Ovary (tissue), 9 donors: ENCODE data around the gene C1QL4. TPM values are rescaled to one million over a fixed set of nuclear protein-coding genes. Genes with fewer than 3 reads are reported as not detected.

Source experiments
- DNase-seq, 5 donors: peaks; one replicate each; pipeline ENCODE4 v3.0.0-alpha.2; 2019 to 2020
- H3K27ac ChIP-seq, 2 donors: fragments of 200-600 bp; one replicate each; pipeline versions ENCODE4 v1.5.1 to v1.8.0; 2019 to 2022
- H3K27me3 ChIP-seq: fragments of 200-600 bp; one replicate; pipeline ENCODE4 v1.8.0; 2022
- H3K36me3 ChIP-seq: fragments of 200-600 bp; sonication (generic); one replicate; pipeline ENCODE4 v1.5.1; 2019
- H3K4me1 ChIP-seq: one replicate; pipeline ENCODE4 v1.8.1; 2013; ENCODE audit warnings: mild to moderate bottlenecking, moderate library complexity; ENCODE audit not compliant: insufficient read depth
- H3K4me3 ChIP-seq: fragments of 200-600 bp; sonication (generic); one replicate; pipeline ENCODE4 v1.5.1; 2017
- H3K9me3 ChIP-seq, 2 donors: fragments of 200-600 bp in 1 of 2; sonication (generic) in 1 of 2; one replicate each; pipeline versions ENCODE4 v1.5.1 to v1.8.1; 2013 to 2019; ENCODE audit warnings: mild to moderate bottlenecking in 1 of 2, moderate library complexity in 1 of 2
- CTCF ChIP-seq, 3 donors: fragments of 450-650 bp in 2 of 3; fragments of 200-600 bp in 1 of 3; IDR thresholded peaks; one replicate each; pipeline versions ENCODE4 v1.5.1 to v1.8.0; 2016 to 2022; ENCODE audit warnings: antibody characterized with exemption in 3 of 3, mild to moderate bottlenecking in 1 of 3
- EP300 ChIP-seq: sonication (generic); formaldehyde crosslinking; IDR thresholded peaks from one replicate; pipeline ENCODE4 v1.6.1; 2017; ENCODE audit warnings: antibody characterized with exemption
- POLR2A ChIP-seq: fragments of 450-650 bp; IDR thresholded peaks from one replicate; pipeline ENCODE4 v1.6.1; 2017; ENCODE audit warnings: antibody characterized with exemption, mild to moderate bottlenecking, moderate library complexity
- WGBS, 3 donors: extraction: QIAGEN DNeasy Blood & Tissue Kit in 1 of 3; methylation state at CpG; one replicate each; pipeline versions ENCODE4 v1.1.5 to v1.1.7; 2013 to 2017; 5-methylcytosine and 5-hydroxymethylcytosine counted together
- intact Hi-C, 4 donors: fragments of 100-400 bp; cut with DNase I; formaldehyde crosslinking; loops; one replicate each; pipeline versions ENCODE4 v1.11.0 to v1.15.1; 2022 to 2023
- polyA plus RNA-seq, 2 donors: library from polyadenylated mRNA; stranded (reverse); fragments of 200-250 nt in 1 of 2; fragments of 350-450 nt in 1 of 2; fragmentation: Illumina TruSeq in 1 of 2; extraction: RNeasy Lipid Tissue Mini Kit (QIAGEN cat#74804) in 1 of 2; gene quantifications; one replicate each; pipeline ENCODE4 v1.2.3, GENCODE V29; 2013 to 2014
- total RNA-seq, 7 donors: library from RNA; depleted of rRNA in 2 of 7; stranded (reverse); fragments of >200 nt in 2 of 7; fragmentation: NEBNext Ultra II Directional in 3 of 7; extraction: Animal tissue kit (Norgen Biotek cat#: 25700) in 3 of 7; gene quantifications; one replicate each; pipeline versions ENCODE4 v1.1.0 to v1.2.4, GENCODE V29; 2016 to 2023
- donor health status: DM: no; HTN: no; CAD: no; lungs with moderate emphysema.
- donor health status: DM: no; HTN: no; CAD: no.
- donor health status: Bipolar disorder and iron deficiency.
- donor health status: DM: yes; HTN: yes; CAD: no.
- donor health status: DM: no; HTN: no; CAD: no.
- donor health status: DM: yes; HTN: yes; CAD: no.

C1QL4 gene
- total and polyA plus RNA-seq, 9 donors: not detected

DNA sequence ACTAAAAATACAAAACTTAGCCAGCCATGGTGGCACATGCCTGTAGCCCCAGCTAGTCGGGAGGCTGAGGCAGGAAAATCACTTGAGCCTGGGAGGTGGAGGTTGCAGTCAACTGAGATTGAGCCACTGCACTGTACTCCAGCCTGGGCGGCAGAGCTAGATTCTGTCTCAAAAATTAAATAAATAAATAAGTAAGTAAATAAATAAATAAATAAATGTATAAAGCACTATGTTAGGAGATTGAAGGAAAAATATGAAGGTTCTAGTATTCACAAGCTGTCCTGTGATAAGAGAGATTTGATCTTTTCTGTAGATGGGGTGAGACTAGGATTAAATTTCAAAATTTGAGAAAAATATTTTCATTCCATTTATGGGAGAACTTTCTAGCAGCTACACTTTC is 15.4 kb upstream of the C1QL4 start:
- H3K4me3 ChIP-seq: no peak overlapping the region
- H3K9me3 ChIP-seq: no peaks in the 10 kb centered on the region
- DNase-seq: no peak
- no peak for TF ChIP-seq POLR2A
- intact Hi-C loops: no loop called here
- no peak overlapping the region for H3K27ac ChIP-seq
- no peaks in the 10 kb centered on the region for H3K36me3 ChIP-seq
- H3K4me1 ChIP-seq: peaks cover 8% of the 10 kb centered on the region
- WGBS, 3 donors: 72 to 80% (median 79%) methylated on average over 2 of the region's 2 CpGs
- H3K27me3 ChIP-seq: peaks cover 15% of the 10 kb centered on the region

DNA sequence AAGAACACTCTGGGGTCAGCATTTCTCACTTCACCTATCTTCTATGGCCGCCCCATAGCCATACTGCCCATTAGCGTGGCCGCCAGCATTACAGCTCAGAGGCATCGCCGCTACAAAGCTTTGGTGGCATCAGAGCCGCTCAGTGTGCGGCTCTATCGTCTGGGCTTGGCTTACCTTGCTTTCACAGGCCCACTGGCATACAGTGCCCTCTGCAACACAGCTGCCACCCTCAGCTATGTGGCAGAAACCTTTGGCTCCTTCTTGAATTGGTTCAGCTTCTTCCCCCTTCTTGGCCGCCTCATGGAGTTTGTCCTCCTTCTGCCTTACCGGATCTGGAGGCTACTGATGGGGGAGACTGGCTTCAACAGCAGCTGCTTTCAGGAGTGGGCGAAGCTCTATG is 12.3 kb upstream of the C1QL4 start:
- Histone ChIP-seq H3K27ac (no peak overlapping the region), H3K36me3 (no peaks in the 10 kb centered on the region), H3K9me3 (no peaks in the 10 kb centered on the region), H3K4me3 (no peak overlapping the region), H3K4me1 (peaks cover 12% of the 10 kb centered on the region), H3K27me3 (peaks cover 22% of the 10 kb centered on the region)
- intact Hi-C loops: loop anchor here in 2 of 4 donors (5.0 to 10.0 kb wide), 2 partner anchors 166 to 168 kb away; no protein-coding TSS in a partner anchor
- 94 to 96% (median 96%) methylated on average over 11 of the region's 11 CpGs for WGBS, 3 donors
- TF ChIP-seq CTCF (IDR thresholded peaks at IDR 0.05) (no peak), POLR2A (no peak), EP300 (no peak)
- no peak for DNase-seq

- Histone ChIP-seq H3K4me1 (peaks cover 13% of the 10 kb centered on the region), H3K27me3 (peaks cover 22% of the 10 kb centered on the region), H3K9me3 (no peaks in the 10 kb centered on the region), H3K4me3 (no peak overlapping the region), H3K27ac (no peak overlapping the region), H3K36me3 (no peaks in the 10 kb centered on the region)
- intact Hi-C loops: loop anchor here in 2 of 4 donors (5.0 to 10.0 kb wide), 2 partner anchors 166 to 169 kb away; no protein-coding TSS in a partner anchor
- no peak for TF ChIP-seq CTCF (IDR thresholded peaks at IDR 0.05)
- TF ChIP-seq EP300: no peak
- TF ChIP-seq POLR2A: no peak
- 97 to 100% (median 98%) methylated on average over 5 of the region's 5 CpGs for WGBS, 3 donors
- no peak for DNase-seq
Measured at GRCh38 chr12:49348781-49349180, 11.8 kb upstream of the C1QL4 start.

DNA sequence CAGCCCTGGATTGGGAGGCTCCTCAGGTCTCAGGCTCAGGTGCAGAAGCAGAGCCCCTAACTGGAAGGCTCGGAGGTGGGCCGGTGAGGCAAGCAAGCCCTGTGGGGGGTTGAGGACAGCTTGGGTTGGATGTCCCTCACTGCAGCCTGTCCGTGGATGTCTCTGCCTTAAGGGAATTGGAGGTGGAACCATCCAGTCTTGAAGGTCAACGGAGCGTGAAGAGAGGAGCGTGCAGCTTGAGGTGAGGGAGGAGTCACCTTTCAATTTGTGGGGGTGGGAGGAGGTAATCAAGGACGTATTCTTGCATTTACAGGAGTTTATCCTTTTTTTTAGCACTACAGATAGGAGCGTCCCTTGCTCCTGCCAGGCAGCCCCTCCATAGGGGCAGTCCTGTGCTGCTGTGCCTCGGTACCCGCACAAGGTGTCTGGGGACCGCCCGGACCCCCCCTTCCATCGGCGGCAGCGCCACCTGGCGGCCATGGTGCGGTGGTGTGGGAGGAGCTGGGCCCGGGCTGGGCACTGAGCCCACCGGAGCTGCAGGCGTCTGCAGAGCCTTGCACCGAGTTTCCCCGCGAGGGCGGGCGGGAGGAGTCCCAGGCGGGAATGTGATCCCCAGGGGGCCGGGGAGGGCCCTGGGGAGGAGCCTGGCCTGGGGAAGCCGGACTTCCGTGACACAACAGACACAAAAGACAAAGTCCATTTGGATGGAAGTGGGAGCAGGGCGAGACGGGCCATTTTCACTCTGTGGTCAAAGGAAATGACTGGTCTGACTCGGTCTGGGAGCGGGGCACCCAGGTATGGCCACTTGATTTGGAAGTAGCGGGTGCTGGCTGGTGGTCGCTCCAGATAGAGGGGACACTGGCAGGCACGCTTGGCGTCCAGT is 10.6 kb upstream of the C1QL4 start:
- no peak overlapping the region for H3K27ac ChIP-seq
- H3K9me3 ChIP-seq: no peaks in the 10 kb centered on the region
- H3K36me3 ChIP-seq: no peaks in the 10 kb centered on the region
- peak; percentile 63 to 84 (median 76) for DNase-seq
- peaks cover 16% of the 10 kb centered on the region for H3K4me1 ChIP-seq
- peaks cover 22% of the 10 kb centered on the region for H3K27me3 ChIP-seq
- 4 to 10% (median 6%) methylated on average over 32 to 37 of the region's 37 CpGs for WGBS, 3 donors
- intact Hi-C loops: loop anchor here in 2 of 4 donors (5.0 to 10.0 kb wide), 2 partner anchors 167 to 170 kb away; no protein-coding TSS in a partner anchor
- peak; percentile 63 to 74 (median 70) for TF ChIP-seq CTCF (IDR thresholded peaks at IDR 0.05)
- no peak for TF ChIP-seq POLR2A
- H3K4me3 ChIP-seq: peak overlapping the region; percentile 9
